NK-92 treated with Interleukin-12 subunit alpha and Interleukin-12 subunit beta, amount 100 ng/mL, for 24 hours (cell line): ENCODE measurements around the gene GOLGA8B.
"Not testable (repeated sequence)": the region's sequence is repeated elsewhere in the genome, so short reads cannot be mapped to it uniquely, and the experiment has no call there.

Experiments
- DNase-seq: peaks from one replicate; lab custom pipeline; 2025; lab: John Stamatoyannopoulos, UW

The GOLGA8B gene

GRCh38 chr15:34583399-34584329, at the start of gene GOLGA8B:
GOLGA8B (minus strand) TSS chr15:34583651; CDS start chr15:34535912, 47,739 bp downstream.
- no peak for DNase-seq

GRCh38 chr15:34633165-34633564, 49.7 kb upstream of the GOLGA8B start:
- not testable (repeated sequence) for DNase-seq

GRCh38 chr15:34628577-34629152, 45.2 kb upstream of the GOLGA8B start:
- no peak for DNase-seq

- DNase-seq = no peak
Measured at GRCh38 chr15:34625007-34625406, 41.6 kb upstream of the GOLGA8B start.

GRCh38 chr15:34621675-34622074, 38.2 kb upstream of the GOLGA8B start:
- DNase-seq = no peak

GRCh38 chr15:34620814-34621213, 37.4 kb upstream of the GOLGA8B start:
- no peak for DNase-seq

GRCh38 chr15:34620142-34620541, 36.7 kb upstream of the GOLGA8B start:
- no peak for DNase-seq

- no peak for DNase-seq
Measured at GRCh38 chr15:34619151-34619550, 35.7 kb upstream of the GOLGA8B start.

GRCh38 chr15:34618073-34618472, 34.6 kb upstream of the GOLGA8B start:
- DNase-seq = no peak

- no peak for DNase-seq
Measured at GRCh38 chr15:34616613-34617012, 33.2 kb upstream of the GOLGA8B start.

GRCh38 chr15:34613997-34614396, 30.5 kb upstream of the GOLGA8B start:
- no peak for DNase-seq

GRCh38 chr15:34613301-34613700, 29.9 kb upstream of the GOLGA8B start:
- DNase-seq = no peak

- DNase-seq = no peak
Measured at GRCh38 chr15:34610354-34610753, 26.9 kb upstream of the GOLGA8B start.

GRCh38 chr15:34609102-34610057, 25.9 kb upstream of the GOLGA8B start:
- no peak for DNase-seq

GRCh38 chr15:34608517-34608916, 25.1 kb upstream of the GOLGA8B start:
- DNase-seq = no peak

GRCh38 chr15:34607832-34608231, 24.4 kb upstream of the GOLGA8B start:
- no peak for DNase-seq

GRCh38 chr15:34606545-34606944, 23.1 kb upstream of the GOLGA8B start:
- no peak for DNase-seq

- no peak for DNase-seq
Measured at GRCh38 chr15:34606131-34606530, 22.7 kb upstream of the GOLGA8B start.

- no peak for DNase-seq
Measured at GRCh38 chr15:34603095-34603494, 19.6 kb upstream of the GOLGA8B start.

- DNase-seq = no peak
Measured at GRCh38 chr15:34600923-34601322, 17.5 kb upstream of the GOLGA8B start.

GRCh38 chr15:34598799-34599585, 15.5 kb upstream of the GOLGA8B start:
- no peak for DNase-seq
